K562 (cell line): ENCODE measurements around the gene CNNM2. TPM values are rescaled to one million over a fixed set of nuclear protein-coding genes. Genes with fewer than 3 reads are reported as not detected.
A peak's percentile ranks its signal among the peaks of the same experiment; 100 is the strongest.

Source experiments
- ATAC-seq: fragments of 200-7000 bp; cut with Tn5 transposase; 3 replicates; pipeline ENCODE4 v1.9.1; 2020; ENCODE audit warnings: moderate library complexity
- BruUV-seq: library from RNA; stranded (reverse); fragments of 400-500 nt; replicated peaks from 2 replicates; lab custom pipeline; 2021; lab: Mats Ljungman, UMichigan
- CTCF ChIA-PET: fragments of 300-600 bp; formaldehyde crosslinking; extraction: SDS; loops from one replicate; lab custom pipeline; 2021; ENCODE audit warnings: low intra/inter-chr PET ratio; lab: Yijun Ruan, JAX
- POLR2A ChIA-PET: fragments of 300-600, 350-650 bp; sonication (Branson Sonifier 250); formaldehyde crosslinking; extraction: SDS; loops from one replicate; lab custom pipeline; 2021; ENCODE audit warnings: antibody characterized with exemption, inconsistent platforms; lab: Yijun Ruan, JAX
- DNase-seq, 4 experiments: peaks; one replicate each; pipeline versions ENCODE4 v3.0.0 to v3.0.0-alpha.2; 2011 to 2018; ENCODE audit warnings: low spot score in 3 of 4, mixed read lengths in 3 of 4; ENCODE audit errors: extremely low read depth in 1 of 4
- FAIRE-seq: peaks from 2 replicates; lab custom pipeline; 2011; peaks lifted over from hg19 to GRCh38; lab: Jason Lieb, UNC
- H2AFZ ChIP-seq: 2 replicates; pipeline ENCODE4 v1.6.0; 2011; ENCODE audit warnings: low read depth, low read length, control low read depth, inconsistent platforms
- H3K27ac ChIP-seq: fragments of 200-600 bp; 3 replicates; pipeline ENCODE4 v1.8.0; 2011; ENCODE audit warnings: low read depth, mild to moderate bottlenecking, control low read depth, inconsistent platforms, low read length, moderate library complexity, mixed read lengths; ENCODE audit errors: extremely low read depth
- H3K27me3 ChIP-seq, 2 experiments: fragments of 300-600 bp in 1 of 2; 2 replicates in 1 of 2; 3 replicates in 1 of 2; pipeline versions ENCODE4 v1.6.0 to v1.8.0; 2011; ENCODE audit warnings: inconsistent platforms in 2 of 2, low read length in 2 of 2, mild to moderate bottlenecking in 1 of 2, mixed read lengths in 1 of 2, moderate library complexity in 1 of 2; ENCODE audit not compliant: control insufficient read depth in 2 of 2, insufficient read depth in 2 of 2
- H3K36me3 ChIP-seq: fragments of 300-600 bp; 3 replicates; pipeline ENCODE4 v1.8.0; 2011; ENCODE audit warnings: mild to moderate bottlenecking, low read length, inconsistent platforms; ENCODE audit not compliant: control insufficient read depth, insufficient read depth
- H3K4me1 ChIP-seq, 2 experiments: fragments of 200-600 bp in 1 of 2; replicated peaks in 1 of 2; 2 replicates in 1 of 2; 3 replicates in 1 of 2; pipeline versions ENCODE4 v1.5.1 to v1.8.0; 2011; ENCODE audit warnings: inconsistent platforms in 2 of 2, low read length in 2 of 2, mild to moderate bottlenecking in 1 of 2, mixed read lengths in 1 of 2, moderate library complexity in 1 of 2; ENCODE audit not compliant: control insufficient read depth in 2 of 2, insufficient read depth in 2 of 2
- H3K4me2 ChIP-seq: 2 replicates; pipeline ENCODE4 v1.6.1; 2011; ENCODE audit warnings: low read length, control low read depth, inconsistent platforms, mixed read lengths; ENCODE audit not compliant: insufficient read depth
- H3K4me3 ChIP-seq: fragments of 200-600 bp; sonication (generic), shearing (Covaris generic); 2 replicates; pipeline ENCODE4 v1.5.1; 2016; ENCODE audit warnings: control low read depth, inconsistent platforms
- H3K79me2 ChIP-seq: fragments of 200-600 bp; 3 replicates; pipeline ENCODE4 v1.8.0; 2011; ENCODE audit warnings: low read length, inconsistent platforms; ENCODE audit not compliant: control insufficient read depth, insufficient read depth
- H3K9ac ChIP-seq, 2 experiments: 2 replicates each; pipeline versions ENCODE4 v1.6.0 to v1.6.1; 2011; ENCODE audit warnings: low read depth in 2 of 2, low read length in 2 of 2, control low read depth in 1 of 2, inconsistent platforms in 1 of 2, mild to moderate bottlenecking in 1 of 2, mixed read lengths in 1 of 2; ENCODE audit not compliant: insufficient read depth in 1 of 2
- H3K9me1 ChIP-seq: one replicate; pipeline ENCODE4 v1.6.0; 2011; ENCODE audit warnings: inconsistent platforms, mild to moderate bottlenecking, low read length, moderate library complexity; ENCODE audit not compliant: control insufficient read depth, insufficient read depth
- H3K9me3 ChIP-seq: replicated peaks from 2 replicates; pipeline ENCODE4 v1.5.1; 2011; ENCODE audit warnings: low read depth, low read length, inconsistent platforms; ENCODE audit not compliant: control insufficient read depth, insufficient read depth
- H4K20me1 ChIP-seq: replicated peaks from 2 replicates; pipeline ENCODE4 v1.6.1; 2011; ENCODE audit warnings: low read length, inconsistent platforms, mixed read lengths; ENCODE audit not compliant: control insufficient read depth, insufficient read depth
- ARID1B ChIP-seq: fragments of 450-650 bp; IDR thresholded peaks from 2 replicates; pipeline ENCODE4 v1.6.1; 2016; ENCODE audit warnings: antibody characterized with exemption, mild to moderate bottlenecking, inconsistent platforms
- CREB3L1 ChIP-seq: fragments of 450-650 bp; IDR thresholded peaks from 2 replicates; pipeline ENCODE4 v1.6.1; 2014; ENCODE audit warnings: low read depth, mild to moderate bottlenecking, moderate library complexity, borderline replicate concordance
- E2F4 ChIP-seq: sonication (generic); formaldehyde crosslinking; IDR thresholded peaks from 2 replicates; pipeline ENCODE4 v1.8.0; 2022; ENCODE audit warnings: mild to moderate bottlenecking, low read depth, missing genetic modification reagents
- FOXM1 ChIP-seq, 2 experiments: fragments of 450-650 bp in 1 of 2; sonication (generic) in 1 of 2; formaldehyde crosslinking in 1 of 2; IDR thresholded peaks; 2 replicates each; pipeline versions ENCODE4 v1.6.1 to v1.9.0; 2017 to 2022; ENCODE audit warnings: low read depth in 2 of 2, mild to moderate bottlenecking in 2 of 2, missing genetic modification reagents in 1 of 2, moderate library complexity in 1 of 2
- FOXP4 ChIP-seq: sonication (generic); formaldehyde crosslinking; IDR thresholded peaks from 2 replicates; pipeline ENCODE4 v1.8.0; 2022; ENCODE audit warnings: mild to moderate bottlenecking, missing genetic modification reagents, borderline replicate concordance
- HLTF ChIP-seq: fragments of 450-650 bp; IDR thresholded peaks from 2 replicates; pipeline ENCODE4 v1.6.1; 2016
- ILK ChIP-seq: fragments of 450-650 bp; IDR thresholded peaks from 2 replicates; pipeline ENCODE4 v1.6.1; 2016; ENCODE audit warnings: missing genetic modification characterization, low read depth, mild to moderate bottlenecking, missing compliant biosample characterization, moderate library complexity, borderline replicate concordance
- MTA1 ChIP-seq: fragments of 450-650 bp; IDR thresholded peaks from 2 replicates; pipeline ENCODE4 v1.6.1; 2017; ENCODE audit warnings: borderline replicate concordance
- PPARD ChIP-seq: fragments of 250-450 bp; sonication (Bioruptor Pico); IDR thresholded peaks from 2 replicates; pipeline ENCODE4 v1.8.0; 2022; ENCODE audit warnings: inconsistent platforms, mild to moderate bottlenecking, moderate library complexity
- RBBP5 ChIP-seq: fragments of 200-600 bp; sonication (generic); IDR thresholded peaks from 2 replicates; pipeline ENCODE4 v1.6.1; 2012; ENCODE audit warnings: borderline replicate concordance, mild to moderate bottlenecking, low read length, control low read depth, inconsistent platforms; ENCODE audit not compliant: insufficient read depth, poor library complexity, severe bottlenecking
- SRSF9 ChIP-seq: fragments of 200-400 bp; formaldehyde crosslinking; IDR thresholded peaks from 2 replicates; pipeline ENCODE4 v1.6.1; 2017; ENCODE audit warnings: low read depth, low read length, borderline replicate concordance
- UBTF ChIP-seq, 2 experiments: IDR thresholded peaks; 2 replicates each; pipeline ENCODE4 v1.6.1; 2012; ENCODE audit warnings: improper control_type of control experiment in 2 of 2, low read depth in 2 of 2, low read length in 2 of 2, borderline replicate concordance in 1 of 2
- ZNF561 ChIP-seq: fragments of 450-650 bp; formaldehyde crosslinking; conservative IDR thresholded peaks from 2 replicates; pipeline ENCODE4 v1.4.0; 2020; ENCODE audit warnings: mild to moderate bottlenecking, moderate library complexity
- ZNF668 ChIP-seq: fragments of 250-450 bp; sonication (Bioruptor Pico); IDR thresholded peaks from 2 replicates; pipeline ENCODE4 v1.8.0; 2022; ENCODE audit warnings: mild to moderate bottlenecking, inconsistent platforms
- WGBS: fragments of 100-300 bp; shearing (Covaris generic); methylation state at CpG from one replicate; pipeline ENCODE4 v1.1.6; 2016; ENCODE audit warnings: low coverage, mixed read lengths; ENCODE audit not compliant: insufficient coverage; ENCODE audit errors: missing lambda C conversion rate; 5-methylcytosine and 5-hydroxymethylcytosine counted together
- in situ Hi-C: fragments of 300-500 bp; cut with MboI; formaldehyde crosslinking; loops from 4 replicates; pipeline ENCODE4 v1.15.0; 2018; ENCODE audit warnings: inconsistent platforms, mixed read lengths
- intact Hi-C: fragments of 100-400 bp; cut with micrococcal nuclease; formaldehyde crosslinking; loops from 2 replicates; pipeline ENCODE4 v1.14.2; 2022
- polyA plus RNA-seq, 8 experiments: library from polyadenylated mRNA; depleted of rRNA in 4 of 8; stranded (reverse) in 5 of 8; unstranded in 3 of 8; fragments of >200 nt; fragmentation: Nextera tagmentation in 2 of 8; fragmentation: Illumina TruSeq in 1 of 8; extraction: Ambion mirVana in 2 of 8; extraction: Trizol in 1 of 8; gene quantifications; 2 replicates each; pipeline versions ENCODE4 v1.2.1 to v1.2.3, GENCODE V29; 2011 to 2014; ENCODE audit warnings: inconsistent platforms in 1 of 8, missing spikeins in 1 of 8
- total RNA-seq, 7 experiments: library from RNA; depleted of rRNA in 6 of 7; stranded (reverse); fragments of >200 nt in 6 of 7; fragmentation: Illumina TruSeq in 2 of 7; extraction: Trizol in 2 of 7; gene quantifications; 2 replicates each; pipeline versions ENCODE4 v1.2.1 to v1.2.3, GENCODE V29; 2011 to 2021; ENCODE audit warnings: low replicate concordance in 1 of 7

Gene CNNM2
- total and polyA plus RNA-seq, 9 of the 15 experiments (the other 6 are each of a cell fraction or from before 2014, with no cell fraction given), result 0.21 to 5.0 (median 1.3) TPM

GRCh38 chr10:103040418-103040817 is 122.3 kb downstream of the CNNM2 start:
- H3K4me2 ChIP-seq, result peak overlapping the region; percentile 55
- ATAC-seq (peak; percentile 67), FAIRE-seq (peak; percentile 82), DNase-seq (peak in 3 of 4 experiments; percentile 15 to 74 (median 46))
- peak overlapping the region; percentile 46; the same call in 1 of the 3 replicates for H3K27ac ChIP-seq
- no peaks in the 10 kb centered on the region for H3K9me1 ChIP-seq
- peaks cover 19 to 22% of the 10 kb centered on the region in 2 experiments for H3K4me1 ChIP-seq
- H2AFZ ChIP-seq, result peak overlapping the region; percentile 52; the same call in 1 of the 2 replicates
- WGBS, result 0% methylated on average over 4 of the region's 4 CpGs
- H3K27me3 ChIP-seq, result no peaks in the 10 kb centered on the region
- H4K20me1 ChIP-seq, result no peaks in the 10 kb centered on the region
- in situ Hi-C loops, result no loop called here
- no peaks in the 10 kb centered on the region for H3K79me2 ChIP-seq
- H3K9ac ChIP-seq, result peak overlapping the region; percentile 33 to 76; a peak in 1 of 4 replicates
- no TSS peak for BruUV-seq
- intact Hi-C loops, result loop anchor here (2.0 kb wide), 1 partner anchor 52 kb away; no protein-coding TSS in a partner anchor
- H3K9me3 ChIP-seq, result no peaks in the 10 kb centered on the region
- no peaks in the 10 kb centered on the region for H3K36me3 ChIP-seq
- H3K4me3 ChIP-seq, result no peak overlapping the region
- POLR2A ChIA-PET, result interaction anchor here (0.6 to 1.4 kb wide), 3 partner anchors 7 to 261 kb away, joined by 3 to 5 read pairs (median 4); no protein-coding TSS in a partner anchor
- CTCF ChIA-PET, result no interaction called here
- TF ChIP-seq SRSF9, result no peak
- TF ChIP-seq ZNF561 (CRISPR knock-in tag), result no peak
- TF ChIP-seq FOXP4, result no peak
- no peak for TF ChIP-seq UBTF (IDR thresholded peaks at IDR 0.05; ENCODE audit: borderline replicate concordance in 1 of 2, low read depth in 2 of 2, low read length in 2 of 2)
- TF ChIP-seq ZNF668, result no peak
- no peak for TF ChIP-seq HLTF
- no peak for TF ChIP-seq MTA1
- no peak for TF ChIP-seq RBBP5
- TF ChIP-seq E2F4 (CRISPR knock-in tag), result no peak
- no peak for TF ChIP-seq ILK (tag)
- TF ChIP-seq PPARD (CRISPR knock-in tag), result no peak
- peak; percentile 82 for TF ChIP-seq ARID1B
- TF ChIP-seq CREB3L1, result no peak
- peak; percentile 41; the same call in 1 of the 2 replicates for TF ChIP-seq FOXM1 (IDR thresholded peaks at IDR 0.05; ENCODE audit: low read depth)
- no peak for TF ChIP-seq FOXM1 (CRISPR knock-in tag; IDR thresholded peaks at IDR 0.05; ENCODE audit: low read depth)
